ENCODE measurements around the gene TLL2.

DNA sequence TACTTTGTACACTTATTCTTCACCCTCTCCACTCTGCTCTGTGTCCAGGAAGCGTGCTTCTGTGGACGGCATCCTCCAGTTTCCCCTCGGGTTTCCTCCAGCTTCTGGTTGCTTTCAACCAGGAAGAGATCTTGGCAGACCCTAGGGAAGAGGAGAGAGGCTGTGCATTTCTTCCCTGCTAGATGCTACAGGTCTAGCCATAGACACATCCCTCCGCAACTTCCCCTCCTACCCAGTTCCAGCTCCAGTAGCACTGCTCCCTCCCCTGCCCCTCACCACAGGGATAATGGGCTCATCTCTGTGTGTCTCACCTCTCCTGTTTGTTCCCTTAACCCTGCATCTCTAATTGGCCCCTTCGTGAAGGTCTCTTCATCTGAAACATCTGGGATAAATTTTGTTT is 16.3 kb downstream of the TLL2 start:
- TF ChIP-seq RCOR1 (IDR thresholded peaks at IDR 0.05; ENCODE audit: insufficient replicate concordance, low read length) = no peak
- no peak for TF ChIP-seq RAD21 (IDR thresholded peaks at IDR 0.05; ENCODE audit: low read length)
- TF ChIP-seq RFX5 (IDR thresholded peaks at IDR 0.05; ENCODE audit: low read depth, low read length) = no peak
- TF ChIP-seq, protein P1, sequence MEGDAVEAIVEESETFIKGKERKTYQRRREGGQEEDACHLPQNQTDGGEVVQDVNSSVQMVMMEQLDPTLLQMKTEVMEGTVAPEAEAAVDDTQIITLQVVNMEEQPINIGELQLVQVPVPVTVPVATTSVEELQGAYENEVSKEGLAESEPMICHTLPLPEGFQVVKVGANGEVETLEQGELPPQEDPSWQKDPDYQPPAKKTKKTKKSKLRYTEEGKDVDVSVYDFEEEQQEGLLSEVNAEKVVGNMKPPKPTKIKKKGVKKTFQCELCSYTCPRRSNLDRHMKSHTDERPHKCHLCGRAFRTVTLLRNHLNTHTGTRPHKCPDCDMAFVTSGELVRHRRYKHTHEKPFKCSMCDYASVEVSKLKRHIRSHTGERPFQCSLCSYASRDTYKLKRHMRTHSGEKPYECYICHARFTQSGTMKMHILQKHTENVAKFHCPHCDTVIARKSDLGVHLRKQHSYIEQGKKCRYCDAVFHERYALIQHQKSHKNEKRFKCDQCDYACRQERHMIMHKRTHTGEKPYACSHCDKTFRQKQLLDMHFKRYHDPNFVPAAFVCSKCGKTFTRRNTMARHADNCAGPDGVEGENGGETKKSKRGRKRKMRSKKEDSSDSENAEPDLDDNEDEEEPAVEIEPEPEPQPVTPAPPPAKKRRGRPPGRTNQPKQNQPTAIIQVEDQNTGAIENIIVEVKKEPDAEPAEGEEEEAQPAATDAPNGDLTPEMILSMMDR (conservative IDR thresholded peaks at IDR 0.05; ENCODE audit: low read depth, low read length) = no peak
- TF ChIP-seq BHLHE40 (IDR thresholded peaks at IDR 0.05; ENCODE audit: low read depth, low read length) = no peak
- no peak for TF ChIP-seq POLR2A (IDR thresholded peaks at IDR 0.05; ENCODE audit: low read depth, low read length)
